NCI-H748 (cell line): ENCODE measurements around the gene MON2.

Source experiments
- DNase-seq: peaks from one replicate; lab custom pipeline; 2025; ENCODE audit not compliant: unreplicated experiment; lab: John Stamatoyannopoulos, UW

The MON2 gene

DNA sequence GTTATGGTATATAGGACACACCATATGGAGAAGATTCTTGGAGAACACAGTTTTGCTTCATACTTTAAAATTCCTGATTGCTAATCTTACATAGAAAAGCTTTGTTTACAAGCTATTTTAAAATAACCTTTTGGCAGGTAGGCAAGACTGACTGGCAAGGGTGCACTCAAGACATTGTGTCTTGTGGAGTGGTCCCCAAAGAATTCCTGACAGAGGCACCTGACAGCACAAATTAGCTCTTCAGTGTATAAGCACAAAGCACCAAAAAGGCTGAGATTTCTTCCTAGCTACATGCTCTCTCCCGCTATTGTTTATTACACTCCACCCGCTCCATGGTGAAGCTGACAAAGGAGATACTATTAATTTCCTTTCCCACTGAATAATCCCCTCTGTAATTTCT is 139.4 kb downstream of the MON2 start:
- DNase-seq = peak; percentile 35

DNA sequence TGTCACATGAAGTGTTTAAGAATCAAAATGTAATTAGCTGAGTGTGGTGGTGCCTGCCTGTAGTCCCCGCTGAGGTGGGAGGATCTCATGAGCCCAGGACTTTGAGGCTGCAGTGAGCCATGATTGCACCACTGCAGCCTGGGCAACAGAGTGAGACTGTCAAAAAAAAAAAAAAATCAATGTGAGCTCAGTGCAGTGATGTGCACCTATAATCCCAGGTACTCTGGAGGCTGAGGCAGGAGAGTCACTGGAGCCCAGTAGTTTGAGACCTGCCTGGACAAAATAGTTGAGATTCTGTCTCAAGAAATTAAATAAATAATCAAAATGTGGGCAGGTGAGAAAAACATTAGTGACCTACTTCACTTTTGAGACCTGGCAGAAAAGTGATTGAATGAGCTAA is 140.0 kb downstream of the MON2 start:
- DNase-seq = no peak

DNA sequence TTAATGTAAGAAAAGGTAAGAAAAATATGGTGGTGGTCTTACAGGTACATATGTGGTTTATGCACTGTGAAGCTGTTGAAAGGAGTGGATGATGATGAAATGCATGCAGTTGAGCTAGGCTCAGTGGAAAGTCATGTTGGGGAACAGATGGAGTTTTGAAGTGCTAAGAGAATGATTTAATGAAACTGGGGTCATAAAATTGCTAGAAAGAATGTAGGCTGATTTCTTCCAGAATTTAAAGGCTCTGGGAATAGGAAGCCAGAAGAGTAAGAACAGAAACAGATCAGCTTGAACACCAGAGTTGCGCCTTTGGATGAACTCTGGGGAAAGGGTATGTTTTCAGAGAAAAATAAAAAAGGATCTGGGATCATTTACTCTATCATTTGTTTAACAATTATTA is 146.5 kb downstream of the MON2 start:
- DNase-seq = no peak

DNA sequence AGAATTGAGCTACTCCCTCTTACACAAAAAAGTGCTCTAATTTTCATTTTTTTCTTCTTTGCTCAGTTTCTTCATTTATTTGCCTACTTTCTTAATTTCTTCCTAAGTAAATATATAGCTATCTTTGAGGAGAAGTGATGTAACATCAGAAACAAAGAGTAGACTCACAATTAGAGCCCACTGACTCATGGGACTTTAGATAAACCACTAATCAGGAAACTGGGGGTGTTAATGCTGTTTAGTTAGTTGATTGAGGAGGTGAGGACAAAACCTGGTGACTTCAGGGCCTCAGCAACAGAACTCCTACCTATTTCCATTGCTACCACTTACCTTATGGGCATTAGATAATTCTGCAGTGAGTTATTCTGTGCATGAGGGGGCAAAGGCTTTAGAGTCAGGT is 151.7 kb downstream of the MON2 start:
- no peak for DNase-seq

DNA sequence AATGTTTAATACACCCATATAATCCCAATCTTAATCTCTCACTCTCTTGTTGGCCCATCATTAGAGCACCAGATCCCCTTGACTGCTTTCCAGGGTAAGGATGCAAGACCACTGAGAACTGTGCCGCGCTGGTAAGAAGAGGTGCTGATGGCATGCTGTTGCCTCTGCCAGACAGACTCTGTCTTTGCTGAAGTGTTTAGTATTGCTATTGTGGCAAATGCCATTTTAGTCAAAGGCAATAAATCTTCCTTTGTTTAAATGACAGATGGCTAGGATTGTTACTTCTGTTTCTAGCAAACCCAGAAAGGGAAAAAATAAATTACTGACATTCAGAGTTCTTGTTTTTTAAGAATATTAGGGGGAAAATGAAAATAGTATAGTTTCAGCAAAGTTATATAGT is 152.3 kb downstream of the MON2 start:
- DNase-seq = peak; percentile 50

DNA sequence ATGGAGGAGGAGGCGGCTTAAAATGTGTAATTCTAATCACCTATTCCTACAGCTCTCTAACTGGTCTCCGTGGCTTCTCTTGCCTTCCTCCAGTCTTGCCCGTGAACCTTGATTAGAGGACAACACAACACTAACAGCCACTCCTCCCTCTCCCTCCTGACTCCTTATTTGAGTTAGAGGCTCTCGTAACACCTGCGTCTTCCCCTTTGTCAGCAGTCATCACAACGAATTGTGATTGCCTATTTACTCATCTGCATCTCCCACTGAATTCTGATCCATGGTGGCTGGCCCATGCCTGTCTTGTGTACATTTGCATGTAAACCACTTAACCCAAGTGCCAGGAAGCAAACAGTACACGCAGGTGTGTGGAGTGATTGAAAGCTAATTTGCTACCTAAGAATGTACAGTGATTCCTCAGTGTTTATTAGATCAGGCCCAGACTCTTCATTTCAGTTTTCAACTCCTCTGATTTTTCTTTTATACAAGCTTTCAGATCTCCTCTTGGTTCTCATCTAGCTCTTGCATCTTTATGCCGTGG is 154.5 kb downstream of the MON2 start:
- DNase-seq = peak; percentile 99

DNA sequence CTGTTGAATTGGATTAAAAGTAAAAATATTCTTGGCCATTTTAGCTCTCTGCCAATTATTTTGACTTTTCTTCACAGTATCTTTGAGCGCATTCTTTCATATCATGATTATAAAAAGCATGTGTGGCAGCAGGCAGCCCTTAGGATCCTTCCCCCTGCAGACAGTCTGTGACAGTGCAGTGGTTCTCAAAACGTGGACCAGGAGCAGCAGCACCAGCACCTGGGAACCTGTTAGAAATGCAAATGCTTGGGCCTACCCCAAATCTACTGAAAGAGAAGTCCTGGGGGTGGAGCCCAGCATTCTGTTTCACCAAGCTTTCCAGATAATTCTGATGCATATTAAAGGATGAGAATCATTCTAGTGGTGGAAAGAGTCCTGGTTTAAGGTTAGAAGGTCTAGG is 155.6 kb downstream of the MON2 start:
- DNase-seq = no peak

DNA sequence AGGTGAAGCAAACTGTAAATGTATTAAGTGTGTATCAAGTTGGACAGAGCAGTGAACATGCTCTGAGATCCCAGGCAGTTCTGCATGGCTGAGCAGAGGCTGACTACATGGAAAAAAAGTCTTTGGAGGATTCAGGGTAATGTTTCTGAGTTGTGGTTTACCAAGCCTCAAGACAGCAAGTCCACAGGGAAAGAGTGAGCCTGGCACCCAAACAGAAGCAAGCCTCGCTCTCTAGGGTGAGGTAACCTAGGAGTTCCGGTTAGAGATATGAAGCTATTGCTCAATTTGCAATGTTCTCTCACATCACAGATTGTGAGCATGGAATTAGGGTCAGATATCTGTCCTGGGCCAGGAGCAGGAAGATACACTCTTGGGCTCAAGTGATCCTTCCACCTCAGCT is 158.6 kb downstream of the MON2 start:
- DNase-seq = no peak

DNA sequence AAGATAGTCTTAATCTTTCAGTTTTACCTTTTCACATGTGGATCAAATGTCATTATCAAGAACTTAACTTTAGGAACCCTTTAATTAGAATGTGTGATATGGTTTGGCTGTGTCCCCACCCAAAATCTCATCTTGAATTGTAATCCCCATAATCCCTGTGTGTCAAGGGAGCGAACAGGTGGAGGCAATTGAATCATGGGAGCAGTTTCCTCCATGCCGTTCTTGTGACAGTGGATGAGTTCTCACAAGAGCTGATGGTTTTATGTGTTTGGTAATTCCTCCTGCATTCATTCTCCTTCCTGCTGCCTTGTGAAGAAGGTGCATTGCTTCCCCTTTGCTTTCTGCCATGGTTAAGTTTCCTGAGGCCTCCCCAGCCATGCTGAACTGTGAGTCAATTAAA is 160.6 kb downstream of the MON2 start:
- no peak for DNase-seq

DNA sequence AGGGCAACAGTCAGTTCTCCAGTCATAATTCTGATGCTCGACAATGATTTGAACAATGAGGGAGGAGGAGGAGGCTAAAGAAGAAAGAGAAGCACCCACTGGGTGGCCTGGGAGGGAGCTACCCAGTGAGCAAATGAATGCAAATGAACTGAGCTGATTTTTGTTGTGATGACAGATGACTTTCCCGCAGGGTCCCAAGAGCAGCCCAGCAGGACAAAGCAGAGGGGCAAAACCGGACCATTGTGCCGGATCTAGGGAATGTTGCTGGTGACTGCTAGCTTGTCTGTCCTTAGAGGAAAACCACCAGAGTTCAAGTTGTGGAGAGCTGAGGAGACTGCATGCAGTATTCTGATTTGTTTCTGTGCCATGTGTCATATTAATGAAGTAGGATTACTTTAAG is 162.8 kb downstream of the MON2 start:
- DNase-seq = no peak

DNA sequence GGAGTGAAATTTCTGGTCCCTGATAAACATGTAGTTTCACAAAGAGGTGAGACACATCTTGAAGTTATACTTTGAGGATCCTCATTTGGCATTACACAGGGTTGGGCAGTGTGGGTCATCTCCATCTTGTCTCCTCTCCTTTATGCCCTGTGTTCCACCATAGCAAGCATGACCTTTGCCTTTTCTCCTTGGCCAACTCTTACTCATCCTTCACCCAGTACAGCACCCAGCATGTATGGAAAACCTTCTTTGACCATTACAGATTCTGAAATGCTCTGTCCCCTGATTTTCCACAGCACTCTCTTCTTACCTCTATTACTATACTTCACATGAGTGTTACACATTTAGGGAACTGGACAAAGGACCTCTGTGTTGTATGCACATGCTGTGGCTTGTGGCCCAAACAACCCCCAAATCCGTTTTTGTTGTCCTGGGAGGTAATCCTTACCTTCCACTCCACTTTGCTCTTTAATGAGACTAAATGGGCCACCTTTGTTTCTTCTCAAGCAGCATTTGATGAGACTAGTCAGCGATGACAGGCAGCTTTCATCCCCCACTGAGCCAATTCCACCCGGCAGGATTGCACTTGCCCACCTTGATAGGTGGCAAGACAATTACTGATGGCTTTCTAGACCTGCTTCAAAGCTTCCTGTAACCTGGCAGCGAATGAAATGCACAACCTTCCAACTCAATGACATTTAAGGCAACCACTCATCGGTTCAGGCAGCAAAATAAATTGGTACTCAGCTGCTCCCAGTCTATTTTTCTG is 163.5 kb downstream of the MON2 start:
- DNase-seq = peak; percentile 92

DNA sequence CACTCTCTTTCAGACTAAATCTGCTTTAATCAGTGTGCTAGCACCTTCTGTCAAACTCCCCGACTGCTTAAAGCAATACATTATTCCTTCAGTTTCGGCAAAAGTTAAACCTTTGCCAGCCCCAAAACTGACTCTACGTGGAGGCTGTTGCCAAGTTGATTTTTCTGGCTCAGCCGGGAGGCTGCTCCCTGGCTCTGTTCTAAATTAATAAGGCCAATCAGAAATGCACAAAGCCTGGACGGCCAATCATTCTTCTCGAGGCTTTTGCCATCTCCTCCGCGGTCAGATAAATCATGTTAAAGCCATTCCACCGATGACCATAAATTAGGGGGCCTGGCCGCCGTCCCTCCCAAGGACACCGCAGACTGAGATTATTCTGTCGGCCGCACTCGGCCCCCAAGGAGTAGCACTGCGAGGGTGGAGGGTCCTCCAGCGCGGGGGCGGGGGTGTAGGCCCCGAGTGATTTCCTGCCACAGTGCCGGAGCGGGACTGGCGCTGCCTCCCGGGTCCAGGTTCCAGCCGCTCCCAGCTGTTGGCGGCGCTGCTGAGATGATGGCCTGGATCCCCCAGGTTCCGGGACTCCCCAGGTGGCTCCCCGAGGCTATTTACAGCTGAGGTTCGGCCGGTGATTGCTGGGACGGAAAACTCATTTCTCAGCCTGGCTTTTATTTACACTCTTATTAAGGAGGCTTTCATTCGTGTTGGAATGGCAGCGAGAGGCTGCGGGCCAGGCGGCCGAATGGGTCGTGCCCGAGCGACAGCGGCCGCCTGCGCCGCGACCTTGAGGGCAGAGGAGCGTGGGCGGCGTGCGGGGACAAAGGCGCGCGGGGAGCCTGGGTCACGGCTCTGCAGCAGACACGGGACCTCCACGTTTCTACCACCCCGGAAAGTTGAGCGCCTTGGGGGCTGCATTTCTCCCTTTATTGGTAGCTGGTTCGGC is 165.1 kb downstream of the MON2 start:
- DNase-seq = peak; percentile 90

DNA sequence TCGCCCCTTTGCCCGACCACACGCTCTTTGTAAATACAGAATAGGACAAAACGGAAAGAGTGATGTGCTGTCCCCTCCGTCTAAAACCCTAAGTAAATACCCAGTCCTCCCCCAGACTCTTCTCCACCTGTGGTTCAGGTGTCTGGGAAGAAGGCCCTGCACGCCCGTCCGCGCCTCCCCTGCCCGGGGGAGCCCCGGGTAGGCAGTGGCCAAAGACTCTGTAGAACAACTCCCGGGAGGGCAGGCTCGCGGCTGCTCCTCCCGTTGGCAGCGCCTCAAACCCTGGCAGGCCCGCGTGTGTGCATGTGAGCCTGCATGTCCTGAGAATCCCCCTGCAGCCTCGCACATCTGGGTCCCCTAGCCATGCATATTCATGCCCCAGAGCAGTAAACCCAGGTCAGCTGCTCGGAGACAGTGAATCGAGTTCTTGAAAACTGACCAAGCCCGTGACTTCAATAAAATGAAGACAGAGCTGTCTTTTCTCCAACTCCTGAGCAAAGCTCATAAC is 165.8 kb downstream of the MON2 start:
- peak; percentile 76 for DNase-seq

DNA sequence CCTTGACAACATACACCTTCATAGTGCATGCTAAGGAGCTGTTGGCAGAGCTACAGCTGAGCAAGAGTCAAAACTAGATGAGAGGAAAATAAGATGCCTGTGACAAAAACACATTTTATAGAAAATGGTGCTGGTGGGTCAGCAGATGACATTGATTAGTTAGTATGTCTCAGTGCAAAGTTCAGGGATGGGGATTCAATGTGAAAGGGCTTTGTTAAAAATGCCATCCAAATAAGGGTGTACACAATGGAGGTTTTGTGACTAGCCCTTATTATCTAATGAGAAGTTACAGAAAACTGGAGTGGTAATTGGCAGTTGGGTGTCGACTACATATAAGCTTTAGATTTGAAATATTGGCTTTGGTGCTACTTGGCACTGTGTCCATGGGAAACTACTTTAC is 169.0 kb downstream of the MON2 start:
- no peak for DNase-seq

DNA sequence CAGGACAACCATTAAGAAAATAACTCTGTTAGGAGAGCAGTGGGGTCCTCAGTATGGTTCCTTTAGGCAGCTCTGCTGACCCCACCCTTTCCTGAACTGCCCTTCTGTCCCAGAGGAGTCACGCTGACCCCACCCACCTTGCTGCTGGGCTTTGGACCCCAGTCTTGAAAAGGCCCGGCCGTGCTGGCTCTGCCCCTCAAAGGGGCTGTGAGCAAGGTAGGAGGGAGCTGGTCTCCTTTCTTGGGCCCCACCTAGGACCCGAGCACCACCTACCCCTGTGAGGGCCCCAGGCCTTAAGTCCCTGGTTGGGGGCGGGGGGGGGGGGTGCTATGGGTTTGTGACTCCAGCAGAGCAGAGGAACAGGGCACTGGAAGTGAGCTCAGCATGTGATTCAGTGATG is 171.1 kb downstream of the MON2 start:
- no peak for DNase-seq

DNA sequence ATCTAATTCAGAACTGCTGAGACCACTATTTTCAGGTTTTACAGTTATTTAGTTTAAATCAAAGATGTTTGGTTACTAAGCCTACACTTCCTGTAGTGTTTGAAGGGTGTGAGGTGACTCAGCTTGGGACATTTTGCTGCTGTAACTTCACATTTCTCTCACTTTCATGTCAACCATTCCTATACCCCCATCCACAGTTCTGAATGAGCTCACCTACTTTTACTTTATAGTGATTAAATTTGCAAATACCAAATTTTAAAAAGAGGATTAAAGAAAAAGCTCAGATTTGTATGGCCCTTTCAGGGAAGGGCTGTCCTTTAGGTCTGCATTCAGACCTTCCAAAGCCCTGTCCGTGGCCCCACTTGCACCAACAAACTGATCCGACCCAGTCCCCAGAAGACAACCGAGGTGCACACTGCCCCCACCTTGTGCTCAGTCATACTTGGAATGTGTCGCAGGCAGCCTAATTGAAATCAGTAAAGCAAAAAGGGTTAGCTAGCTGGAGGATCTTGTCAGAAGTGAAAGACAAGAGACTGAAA is 174.4 kb downstream of the MON2 start:
- DNase-seq = no peak

DNA sequence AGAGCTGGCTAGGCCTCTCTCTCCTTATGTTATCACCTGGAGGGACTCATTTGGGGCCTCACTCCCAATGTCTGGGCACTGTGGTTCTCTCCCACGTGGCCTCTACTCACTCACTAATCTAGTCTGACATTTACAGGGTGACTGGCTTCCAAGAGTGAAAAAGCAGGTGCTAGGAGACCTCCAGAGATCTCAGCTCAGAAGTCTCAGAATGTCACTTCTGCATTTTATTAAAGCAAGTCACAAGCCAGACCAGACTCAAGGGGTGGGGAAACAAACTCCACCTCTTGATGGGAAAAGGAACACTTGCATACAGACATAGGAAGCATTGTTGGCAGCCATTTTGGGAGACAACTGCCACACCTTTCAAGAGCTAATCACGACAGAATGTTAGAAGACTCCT is 175.9 kb downstream of the MON2 start:
- no peak for DNase-seq

DNA sequence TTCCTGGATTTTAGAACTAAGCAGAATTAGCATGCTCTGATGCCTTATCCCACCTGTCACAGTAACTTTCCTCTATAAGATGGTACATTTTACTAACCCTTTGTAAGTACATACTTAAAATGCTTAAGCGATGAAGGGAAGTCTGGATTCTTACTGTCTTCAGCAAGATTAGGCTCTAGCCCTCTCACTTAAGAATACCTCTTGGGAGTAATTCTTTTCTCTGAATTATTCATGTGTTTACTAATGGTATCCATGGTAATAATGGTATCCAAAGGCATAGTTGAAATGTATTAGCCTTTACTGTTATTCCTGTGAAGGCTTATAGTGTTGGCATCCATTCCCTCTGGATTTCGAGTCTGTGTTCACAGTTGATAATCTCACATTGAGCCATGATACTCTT is 176.9 kb downstream of the MON2 start:
- no peak for DNase-seq

DNA sequence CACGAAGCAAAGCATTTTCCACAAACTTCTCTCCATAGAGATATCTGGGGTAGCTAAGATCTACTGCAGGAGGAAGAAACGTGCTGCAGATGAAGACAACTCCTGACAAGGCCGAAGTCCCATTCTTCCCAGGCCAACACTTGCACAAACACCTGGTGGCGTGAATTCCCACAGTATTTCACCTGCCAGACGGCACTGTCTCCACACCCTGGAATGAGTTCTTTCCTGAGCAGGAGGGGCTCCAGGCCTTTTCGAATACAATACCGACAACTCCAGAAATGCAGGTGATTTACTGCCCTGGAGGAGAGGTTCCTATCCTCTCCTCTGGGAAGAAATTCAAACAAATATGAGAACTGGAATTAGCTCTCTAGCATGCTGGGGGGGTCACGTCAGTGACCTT is 179.9 kb downstream of the MON2 start:
- DNase-seq = no peak

DNA sequence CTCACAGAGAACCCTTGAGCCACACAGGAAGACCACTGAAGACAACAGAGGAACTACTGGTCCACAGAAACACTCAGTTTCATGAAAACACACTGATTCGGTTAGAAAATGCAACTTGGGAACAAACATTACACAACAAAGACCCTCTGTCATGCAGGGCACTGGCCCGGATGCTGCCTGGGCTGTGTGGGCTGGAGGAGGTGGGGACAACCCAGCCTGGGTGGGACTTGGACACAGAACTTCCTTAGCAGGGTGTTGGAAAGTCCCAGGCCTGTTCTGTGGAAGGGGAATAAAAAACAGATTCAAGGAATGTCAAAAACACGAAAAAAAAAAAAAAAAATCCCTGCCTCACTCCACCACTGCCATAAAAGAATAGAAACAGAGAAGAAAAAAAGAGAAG is 181.0 kb downstream of the MON2 start:
- DNase-seq = no peak

DNA sequence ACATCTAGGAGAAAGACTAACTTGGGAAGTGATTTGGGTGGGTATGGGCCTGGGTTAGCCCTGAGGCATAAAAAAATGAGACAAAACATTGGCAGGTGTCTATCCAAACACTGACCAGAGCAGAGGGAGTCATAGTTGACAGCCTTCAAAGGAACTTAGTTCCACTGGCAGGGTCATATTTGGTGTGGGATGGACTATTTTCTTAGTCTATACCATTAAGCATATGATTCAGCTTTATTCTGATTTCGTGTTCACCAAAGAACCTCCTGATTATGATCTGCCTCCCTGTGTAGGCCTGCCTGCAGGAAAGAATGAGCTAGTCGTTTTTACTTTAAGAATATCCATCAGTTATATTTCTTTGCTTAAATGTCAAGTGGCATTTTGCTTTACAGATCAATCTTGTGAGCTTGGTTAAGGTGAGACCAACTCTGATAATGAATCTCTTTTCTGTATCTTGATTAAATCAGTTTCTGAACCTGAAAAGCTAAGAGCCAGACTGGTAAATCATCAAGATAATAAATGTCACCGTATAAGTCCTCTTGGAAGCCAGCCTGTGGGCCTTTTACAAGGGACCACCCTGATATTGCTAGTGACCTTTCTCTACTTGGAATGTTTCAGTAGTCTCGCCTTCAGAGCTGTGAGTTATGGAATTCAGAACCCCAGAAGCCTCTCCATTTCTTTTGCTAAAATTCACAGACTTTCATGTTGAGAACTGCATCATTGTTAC is 182.9 kb downstream of the MON2 start:
- DNase-seq = no peak
